Measurements from ENCODE around the gene RASAL1. TPM values are rescaled to one million over a fixed set of nuclear protein-coding genes. Genes with fewer than 3 reads are reported as not detected.

The RASAL1 gene
- total RNA-seq, 1 donor from 2014 or later: 0.26 TPM

DNA sequence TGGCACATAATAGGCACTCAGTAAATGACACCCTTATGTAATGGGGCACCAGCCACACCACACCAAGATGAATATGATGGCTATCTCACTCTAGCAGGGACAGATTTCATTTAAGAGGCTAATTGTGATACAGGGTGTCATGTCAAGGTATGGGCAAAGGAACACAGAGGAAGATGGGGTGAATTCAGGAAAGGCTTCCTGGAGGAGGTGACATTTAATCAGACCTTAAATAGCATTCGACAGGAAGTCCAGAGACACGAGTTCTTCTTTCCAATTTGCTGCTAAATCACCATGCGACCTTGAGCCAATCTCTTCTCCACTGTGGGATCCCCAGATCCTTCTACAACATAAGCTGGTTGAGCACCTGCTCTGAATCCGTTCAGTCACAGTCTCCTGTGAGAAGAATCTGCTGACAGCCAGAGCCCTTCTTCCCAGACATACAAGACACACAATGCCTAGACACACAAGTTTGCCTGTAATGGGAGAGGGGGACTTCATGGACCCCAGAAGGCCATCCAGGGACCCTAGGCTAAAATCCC is 80.5 kb downstream of the RASAL1 start:
- DNase-seq (ENCODE audit: low read depth) (no peak), FAIRE-seq (no peak)
- H3K27me3 ChIP-seq (ENCODE audit: control insufficient read depth, insufficient read depth, low read length): peaks cover 27% of the 10 kb centered on the region
- TF ChIP-seq, protein P1, sequence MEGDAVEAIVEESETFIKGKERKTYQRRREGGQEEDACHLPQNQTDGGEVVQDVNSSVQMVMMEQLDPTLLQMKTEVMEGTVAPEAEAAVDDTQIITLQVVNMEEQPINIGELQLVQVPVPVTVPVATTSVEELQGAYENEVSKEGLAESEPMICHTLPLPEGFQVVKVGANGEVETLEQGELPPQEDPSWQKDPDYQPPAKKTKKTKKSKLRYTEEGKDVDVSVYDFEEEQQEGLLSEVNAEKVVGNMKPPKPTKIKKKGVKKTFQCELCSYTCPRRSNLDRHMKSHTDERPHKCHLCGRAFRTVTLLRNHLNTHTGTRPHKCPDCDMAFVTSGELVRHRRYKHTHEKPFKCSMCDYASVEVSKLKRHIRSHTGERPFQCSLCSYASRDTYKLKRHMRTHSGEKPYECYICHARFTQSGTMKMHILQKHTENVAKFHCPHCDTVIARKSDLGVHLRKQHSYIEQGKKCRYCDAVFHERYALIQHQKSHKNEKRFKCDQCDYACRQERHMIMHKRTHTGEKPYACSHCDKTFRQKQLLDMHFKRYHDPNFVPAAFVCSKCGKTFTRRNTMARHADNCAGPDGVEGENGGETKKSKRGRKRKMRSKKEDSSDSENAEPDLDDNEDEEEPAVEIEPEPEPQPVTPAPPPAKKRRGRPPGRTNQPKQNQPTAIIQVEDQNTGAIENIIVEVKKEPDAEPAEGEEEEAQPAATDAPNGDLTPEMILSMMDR (IDR thresholded peaks at IDR 0.05; ENCODE audit: insufficient read depth, low read length, severe bottlenecking): no peak
- no peak overlapping the region for H3K4me3 ChIP-seq (ENCODE audit: low read depth, low read length)
- H3K36me3 ChIP-seq (ENCODE audit: control insufficient read depth, insufficient read depth, low read length): no peaks in the 10 kb centered on the region

DNA sequence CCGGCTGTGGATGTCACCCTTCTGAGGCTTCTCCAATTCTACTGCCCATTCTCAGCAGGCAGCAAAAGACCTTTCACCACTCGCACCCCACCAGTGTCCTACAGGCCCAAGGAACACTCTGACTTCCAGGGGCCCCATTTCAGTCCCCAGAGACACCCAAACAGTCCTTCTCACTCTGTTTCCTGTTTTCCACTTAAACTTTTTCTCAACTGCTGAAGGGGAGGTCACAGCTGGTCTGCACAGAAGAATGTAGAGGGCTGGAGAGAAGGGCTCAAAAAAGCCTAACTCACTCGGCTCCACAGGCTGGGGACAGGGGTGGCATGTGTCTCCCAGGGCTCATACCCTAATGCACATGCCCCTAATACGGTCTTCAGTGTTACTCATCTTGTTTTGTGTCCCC is 83.2 kb downstream of the RASAL1 start:
- FAIRE-seq: no peak
- Histone ChIP-seq H3K27me3 (ENCODE audit: control insufficient read depth, insufficient read depth, low read length) (peaks cover 20% of the 10 kb centered on the region), H3K4me3 (ENCODE audit: low read depth, low read length) (no peak overlapping the region), H3K36me3 (ENCODE audit: control insufficient read depth, insufficient read depth, low read length) (no peaks in the 10 kb centered on the region)
- DNase-seq (ENCODE audit: low read depth): no peak
- TF ChIP-seq, protein P1 (IDR thresholded peaks at IDR 0.05; ENCODE audit: insufficient read depth, low read length, severe bottlenecking): no peak

DNA sequence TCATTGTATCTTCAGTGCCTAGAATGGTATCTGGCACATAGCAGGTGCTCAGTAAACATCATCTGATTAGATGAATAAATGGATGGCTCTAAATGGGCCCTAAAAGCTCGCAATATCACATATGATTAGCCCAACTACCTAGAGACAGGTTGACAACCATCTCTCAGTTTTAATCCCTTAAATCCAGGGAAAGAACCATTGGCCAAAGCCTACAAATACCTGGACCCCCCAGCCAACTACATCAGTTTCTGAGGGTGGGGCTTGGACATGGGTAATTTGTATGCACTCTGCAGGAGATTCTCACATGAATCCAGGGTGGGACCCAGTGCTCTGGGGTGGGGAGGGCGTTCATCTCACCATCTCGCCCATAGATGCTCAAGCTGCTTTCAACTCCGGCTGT is 83.8 kb downstream of the RASAL1 start:
- FAIRE-seq: no peak
- TF ChIP-seq, protein P1 (IDR thresholded peaks at IDR 0.05; ENCODE audit: insufficient read depth, low read length, severe bottlenecking): no peak
- H3K27me3 ChIP-seq (ENCODE audit: control insufficient read depth, insufficient read depth, low read length): peaks cover 16% of the 10 kb centered on the region

DNA sequence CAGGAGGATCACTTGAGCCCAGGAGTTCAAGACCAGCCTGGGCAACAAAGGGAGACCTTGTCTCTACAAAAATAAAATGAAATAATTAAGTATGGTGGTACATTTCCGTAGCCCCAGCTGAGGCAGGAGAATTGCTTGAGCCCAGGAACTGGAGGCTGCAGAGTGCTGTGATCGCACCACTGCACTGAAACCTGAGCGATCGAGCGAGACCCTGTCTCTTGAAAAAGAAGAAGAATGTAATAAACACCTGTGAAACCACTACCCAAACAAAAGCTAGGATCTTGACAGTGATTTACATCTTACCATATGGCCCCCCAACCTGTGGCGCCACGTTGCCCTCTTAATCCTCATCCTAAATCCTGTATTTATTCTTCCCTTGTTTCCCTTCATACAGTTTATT is 84.8 kb downstream of the RASAL1 start:
- no peaks in the 10 kb centered on the region for H3K36me3 ChIP-seq (ENCODE audit: control insufficient read depth, insufficient read depth, low read length)
- no peak overlapping the region for H3K4me3 ChIP-seq (ENCODE audit: low read depth, low read length)
- TF ChIP-seq, protein P1 (IDR thresholded peaks at IDR 0.05; ENCODE audit: insufficient read depth, low read length, severe bottlenecking): no peak
- H3K27me3 ChIP-seq (ENCODE audit: control insufficient read depth, insufficient read depth, low read length): peaks cover 9% of the 10 kb centered on the region
- DNase-seq (ENCODE audit: low read depth): no peak
- no peak for FAIRE-seq

More for the DNA sequence above, 83.8 kb downstream of the RASAL1 start:
- no peak for DNase-seq (ENCODE audit: low read depth)
- Histone ChIP-seq H3K36me3 (ENCODE audit: control insufficient read depth, insufficient read depth, low read length) (no peaks in the 10 kb centered on the region), H3K4me3 (ENCODE audit: low read depth, low read length) (no peak overlapping the region)

DNA sequence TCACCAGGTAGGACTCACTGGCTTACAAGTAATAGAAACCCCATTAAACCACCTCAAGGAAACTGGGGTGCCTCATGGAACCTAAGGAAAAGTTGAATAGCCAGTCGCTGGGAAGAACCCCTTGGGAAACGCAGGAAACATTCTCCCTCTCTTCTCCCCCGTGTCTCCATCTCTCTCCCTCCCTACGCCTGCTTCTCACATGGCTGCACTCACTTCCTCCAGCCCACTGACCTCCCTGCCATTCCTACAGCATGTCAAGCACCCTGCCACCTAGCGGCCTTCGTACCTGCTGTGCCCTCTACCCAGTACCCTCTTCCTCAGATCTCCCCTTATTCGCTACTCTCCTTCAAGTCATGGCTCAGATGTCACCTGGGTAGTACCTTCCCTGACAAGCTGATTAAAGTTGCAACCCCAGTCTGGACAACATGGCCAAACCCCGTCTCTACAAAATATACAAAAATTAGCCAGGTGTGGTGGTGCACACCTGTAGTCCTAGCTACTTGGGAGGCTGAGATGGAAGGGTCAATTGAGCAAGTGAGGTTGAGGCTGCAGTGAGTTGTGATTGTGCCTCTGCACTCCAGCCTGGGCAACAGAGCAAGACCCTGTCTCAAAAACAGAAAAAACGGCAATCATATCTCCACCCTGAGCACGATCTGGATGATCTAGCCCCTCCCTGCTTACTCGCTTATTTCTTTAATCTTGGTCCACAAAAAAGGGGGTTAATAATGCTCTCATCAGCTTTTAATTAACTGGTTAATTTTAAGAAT is 85.4 kb downstream of the RASAL1 start:
- no peak overlapping the region for H3K4me3 ChIP-seq (ENCODE audit: low read depth, low read length)
- peaks cover 4% of the 10 kb centered on the region for H3K27me3 ChIP-seq (ENCODE audit: control insufficient read depth, insufficient read depth, low read length)
- TF ChIP-seq, protein P1 (IDR thresholded peaks at IDR 0.05; ENCODE audit: insufficient read depth, low read length, severe bottlenecking): peak; percentile 49
- DNase-seq (ENCODE audit: low read depth) (peak; percentile 18), FAIRE-seq (peak; percentile 36)
- H3K36me3 ChIP-seq (ENCODE audit: control insufficient read depth, insufficient read depth, low read length): no peaks in the 10 kb centered on the region

Other genes starting within 250 kb of the RASAL1 start
- gene OAS1, start 228.8 kb downstream of the RASAL1 start, total RNA-seq: 1.3 and 4.9 TPM in 2 replicates
- 1.3 TPM in 2 replicates for gene OAS3, start 197.3 kb downstream of the RASAL1 start, total RNA-seq
- gene OAS2, start 157.2 kb downstream of the RASAL1 start, total RNA-seq: 0.64 and 0.79 TPM in 2 replicates
- not detected in 2 replicates for gene DTX1, start 79.0 kb downstream of the RASAL1 start, total RNA-seq
- not detected in 2 replicates for gene CFAP73, start 14.0 kb upstream of the RASAL1 start, total RNA-seq
- 31.4 and 40.5 TPM in 2 replicates for gene DDX54, start 49.7 kb upstream of the RASAL1 start, total RNA-seq
- gene RITA1, start 50.0 kb upstream of the RASAL1 start, total RNA-seq: 14.6 and 17.6 TPM in 2 replicates
- gene TPCN1, start 85.7 kb upstream of the RASAL1 start, total RNA-seq: 9.0 and 11.3 TPM in 2 replicates
- gene SLC8B1, start 199.3 kb upstream of the RASAL1 start, total RNA-seq: 9.0 and 12.9 TPM in 2 replicates
- 6.8 and 8.8 TPM in 2 replicates for gene PLBD2, start 222.8 kb upstream of the RASAL1 start, total RNA-seq

All from bronchial epithelial cell (primary cell).